NCI-H345 treated with DMSO at 0.1 percent for 48 hours (cell line): ENCODE results near the gene AGPAT1.
"Not testable (repeated sequence)": the region's sequence is repeated elsewhere in the genome, so short reads cannot be mapped to it uniquely, and the experiment has no call there.

Source experiments
- DNase-seq: peaks from one replicate; lab custom pipeline; 2025; ENCODE audit not compliant: unreplicated experiment; lab: John Stamatoyannopoulos, UW

Gene AGPAT1

GRCh38 chr6:32200711-32201475 is 25.0 kb upstream of the AGPAT1 start:
- DNase-seq: no peak

DNA sequence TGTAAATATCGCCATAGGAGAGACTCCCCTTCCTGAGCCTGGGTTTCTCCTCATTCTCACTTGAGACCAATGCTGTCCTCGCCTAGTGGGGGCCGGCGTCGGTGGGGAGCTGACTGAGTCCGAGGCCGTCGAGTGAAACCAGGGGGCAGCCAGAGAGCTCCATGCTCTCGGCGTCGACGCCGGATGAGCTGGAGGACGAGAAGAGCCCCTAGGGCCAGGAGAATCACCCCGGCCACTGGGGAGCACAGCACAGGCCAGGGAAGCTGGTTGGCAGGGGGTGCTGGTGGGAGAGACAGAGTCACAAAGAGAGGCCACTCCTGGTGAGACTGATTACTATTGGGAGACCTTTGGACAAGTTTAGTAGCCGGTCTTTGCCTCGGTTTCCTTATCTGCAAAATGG is 23.0 kb upstream of the AGPAT1 start:
- DNase-seq: no peak

GRCh38 chr6:32198345-32198696 is 22.4 kb upstream of the AGPAT1 start:
- no peak for DNase-seq

GRCh38 chr6:32196682-32197616 is 21.1 kb upstream of the AGPAT1 start:
- no peak for DNase-seq

GRCh38 chr6:32195902-32196681 is 20.2 kb upstream of the AGPAT1 start:
- DNase-seq: peak; percentile 22

DNA sequence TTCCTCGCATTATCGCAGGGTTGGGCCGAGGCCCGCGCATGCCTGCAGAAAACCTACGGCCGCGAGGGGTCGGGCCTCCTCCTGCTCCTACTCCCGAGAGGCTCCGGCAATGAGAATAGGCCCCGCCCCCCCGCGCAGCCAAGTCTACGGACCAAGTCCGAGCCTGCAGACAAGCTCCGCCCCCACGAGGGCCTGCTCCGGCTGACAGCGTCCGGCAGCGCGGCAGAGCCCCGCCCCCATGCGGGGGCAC is 19.7 kb upstream of the AGPAT1 start:
- peak; percentile 97 for DNase-seq

DNA sequence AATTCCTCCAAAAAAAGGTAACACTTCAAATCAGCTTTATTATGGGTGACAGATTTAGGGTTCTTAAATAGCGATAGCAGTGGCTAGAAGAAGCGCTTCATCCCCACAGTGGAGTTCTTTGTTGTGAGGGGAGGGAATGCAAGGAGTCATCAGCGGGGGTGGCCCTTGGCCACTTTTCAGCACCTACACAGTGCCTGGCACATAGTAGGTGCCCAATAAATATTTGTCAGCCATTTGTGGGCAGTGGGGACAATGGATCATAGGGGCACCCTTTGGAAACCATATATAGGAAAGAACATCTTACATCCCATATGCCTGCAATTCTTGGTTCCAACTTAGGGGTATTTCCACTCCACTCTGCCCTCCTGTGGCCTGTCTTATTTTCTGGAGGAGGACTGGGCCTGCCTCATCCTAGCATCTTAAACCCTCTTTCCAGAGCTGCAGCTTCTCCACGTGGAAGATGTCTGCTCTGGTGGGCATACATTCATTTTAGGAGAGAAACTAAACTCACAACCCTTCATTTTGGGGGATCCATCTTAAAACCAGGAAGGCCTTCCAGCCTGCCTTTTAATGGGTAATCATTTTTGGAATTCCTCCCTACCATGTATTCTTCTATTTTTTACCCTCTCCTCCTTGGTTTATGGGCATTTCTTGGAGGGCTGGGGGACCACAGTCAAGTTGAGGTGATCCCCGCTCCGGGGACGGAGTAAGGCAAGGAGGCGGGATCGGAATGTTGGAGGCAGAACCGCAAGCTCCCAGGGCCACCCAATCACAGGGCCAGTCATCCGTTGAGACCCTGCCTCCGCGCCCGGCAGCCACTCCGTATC is 19.2 kb upstream of the AGPAT1 start:
- DNase-seq: peak; percentile 35

- no peak for DNase-seq
These were observed 18.5 kb upstream of the AGPAT1 start for GRCh38 chr6:32194388-32194787.

DNA sequence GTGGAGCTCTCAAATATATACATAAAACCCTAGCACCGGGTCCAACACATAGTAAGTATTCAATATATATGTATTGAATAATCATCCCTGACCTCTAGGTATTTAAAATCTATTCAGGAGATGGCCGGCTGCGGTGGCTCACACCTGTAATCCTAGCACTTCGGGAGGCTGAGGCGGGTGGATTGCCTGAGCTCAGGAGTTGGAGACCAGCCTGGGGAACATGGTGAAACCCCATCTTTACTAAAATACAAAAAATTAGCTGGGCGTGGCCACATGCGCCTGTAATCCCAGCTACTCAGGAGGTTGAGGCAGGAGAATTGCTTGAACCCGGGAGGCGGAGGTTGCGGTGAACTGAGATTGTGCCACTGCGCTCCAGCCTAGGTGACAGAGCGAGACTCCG is 17.2 kb upstream of the AGPAT1 start:
- DNase-seq: not testable (repeated sequence)

DNA sequence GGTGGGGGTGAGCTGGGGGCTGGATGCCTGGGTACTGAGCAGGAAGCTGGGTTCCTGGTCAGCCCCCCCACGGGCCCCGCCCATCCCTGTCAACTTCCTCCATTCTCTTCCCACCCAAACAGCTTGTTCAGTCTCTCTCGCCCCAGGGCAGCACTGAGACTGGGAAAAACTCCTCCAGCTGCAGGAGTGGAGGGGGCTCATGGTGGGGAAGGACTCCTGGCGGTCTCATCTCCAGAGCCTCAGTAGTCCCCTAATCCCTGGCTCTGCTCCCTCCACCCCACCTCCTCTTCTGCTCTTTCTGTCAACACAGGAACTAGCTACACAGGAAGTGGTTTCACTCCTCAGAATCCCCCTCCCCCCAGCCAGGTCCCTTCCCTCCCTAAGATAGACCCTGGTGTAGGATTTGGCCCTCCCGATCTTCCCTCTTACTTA is 16.7 kb upstream of the AGPAT1 start, which contains the start of gene GPSM3:
Gene GPSM3, minus strand, starts transcription at position 36 of the 432 bp plus-strand sequence. CDS start 130 bp downstream, outside the sequence.
- no peak for DNase-seq

GRCh38 chr6:32191696-32192607 is 16.1 kb upstream of the AGPAT1 start:
- DNase-seq: no peak

DNA sequence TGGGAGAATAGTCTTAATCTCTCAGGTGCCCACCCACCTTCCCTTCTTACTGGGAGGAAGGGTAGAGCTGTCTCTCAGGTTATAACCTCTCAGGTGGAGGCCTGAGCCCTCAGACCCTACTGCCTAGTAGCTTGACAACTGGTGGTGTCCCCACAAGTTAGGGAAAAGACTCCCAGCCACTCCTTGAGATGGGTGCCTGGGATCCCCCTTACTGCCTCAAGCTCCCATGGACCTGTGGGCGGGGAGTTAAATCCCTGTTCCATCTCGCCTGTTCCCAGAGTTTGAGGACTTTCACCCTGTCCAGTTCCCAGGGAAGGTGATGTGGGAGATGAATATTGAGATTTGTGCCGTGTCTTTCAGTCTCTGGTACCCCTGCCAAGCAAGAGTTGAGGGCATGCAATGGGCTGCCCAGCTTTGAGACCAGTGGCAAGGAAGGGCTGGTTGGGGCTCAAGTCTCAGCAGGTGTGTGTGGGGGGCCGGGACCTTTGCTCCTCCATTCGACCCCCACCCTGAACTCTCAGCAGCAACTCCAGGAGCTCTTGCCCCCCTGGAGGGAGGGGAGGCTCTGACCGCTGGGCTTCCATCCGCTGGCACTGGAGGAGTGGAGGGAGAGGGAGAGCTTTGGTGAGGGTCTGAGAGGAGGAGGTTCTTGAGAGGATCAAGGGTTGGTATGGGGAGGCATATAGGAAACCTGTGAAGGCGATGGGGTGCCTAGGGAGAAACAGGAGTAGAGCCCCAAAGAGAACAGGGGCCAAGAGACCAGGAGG is 15.2 kb upstream of the AGPAT1 start:
- no peak for DNase-seq

DNA sequence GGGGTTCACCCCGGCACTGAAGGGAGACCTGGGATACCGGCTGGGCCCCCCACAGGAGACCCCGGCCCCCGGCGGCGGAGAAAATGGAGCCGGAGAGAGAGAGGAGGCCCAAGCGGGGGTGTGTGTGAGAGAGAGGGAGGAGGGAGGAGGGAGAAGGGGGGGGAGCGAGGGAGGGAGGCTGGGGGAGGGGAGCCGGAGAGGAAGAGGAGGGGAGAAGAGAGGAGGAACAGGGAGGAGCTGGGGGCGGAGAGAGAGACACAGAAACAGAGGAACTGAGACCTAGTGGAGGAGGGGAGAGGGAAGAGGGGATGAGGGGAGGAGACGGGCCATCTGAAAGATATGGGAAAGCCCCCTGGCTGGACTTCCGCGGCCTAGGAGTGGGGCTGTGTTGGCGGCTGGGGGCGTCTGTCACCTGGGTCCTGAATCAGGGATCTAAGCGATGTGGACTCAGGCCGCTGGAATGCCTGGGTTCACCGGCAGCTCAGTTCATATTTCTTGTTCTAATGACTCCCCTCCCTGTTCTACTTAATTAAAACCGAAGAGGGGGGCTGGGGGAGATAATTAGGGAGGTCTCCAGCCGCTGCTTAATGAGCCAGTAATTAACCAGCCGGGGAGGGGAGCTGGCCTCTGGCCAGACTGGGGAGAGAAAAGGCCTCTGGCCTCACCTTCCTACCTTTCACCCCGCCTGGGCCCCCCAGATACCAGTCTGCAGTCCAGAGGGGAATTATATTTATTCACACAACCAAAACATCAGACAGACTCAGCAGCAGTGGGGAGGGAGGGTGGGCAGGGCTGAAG is 14.4 kb upstream of the AGPAT1 start, which contains the start of gene PBX2:
Gene PBX2, minus strand, starts transcription at position 149 of the 798 bp plus-strand sequence. CDS start 287 bp downstream, outside the sequence.
- peak; percentile 26 for DNase-seq

- DNase-seq: no peak
These were observed 13.8 kb upstream of the AGPAT1 start for GRCh38 chr6:32189742-32190053.

GRCh38 chr6:32189069-32189741 is 13.3 kb upstream of the AGPAT1 start:
- DNase-seq: no peak

- DNase-seq: no peak
These were observed 12.6 kb upstream of the AGPAT1 start for GRCh38 chr6:32188381-32189068.
